OCI-M1 (cell line): ENCODE measurements around the gene C19orf25.
"Not testable (repeated sequence)": the region's sequence is repeated elsewhere in the genome, so short reads cannot be mapped to it uniquely, and the experiment has no call there.

Experiments
- DNase-seq: peaks from one replicate; lab custom pipeline; 2025; lab: John Stamatoyannopoulos, UW

The C19orf25 gene

GRCh38 chr19:1512671-1513498 is 33.9 kb upstream of the C19orf25 start, which contains the start of gene ADAMTSL5:
ADAMTSL5 (minus strand) TSS chr19:1513019; CDS start chr19:1510943, 2,076 bp downstream.
- DNase-seq: peak; percentile 68

GRCh38 chr19:1511318-1512317 is 32.6 kb upstream of the C19orf25 start:
- DNase-seq: no peak

- DNase-seq: no peak
Measured at GRCh38 chr19:1510807-1511206, 31.8 kb upstream of the C19orf25 start.

GRCh38 chr19:1510442-1510806 is 31.4 kb upstream of the C19orf25 start:
- no peak for DNase-seq

DNA sequence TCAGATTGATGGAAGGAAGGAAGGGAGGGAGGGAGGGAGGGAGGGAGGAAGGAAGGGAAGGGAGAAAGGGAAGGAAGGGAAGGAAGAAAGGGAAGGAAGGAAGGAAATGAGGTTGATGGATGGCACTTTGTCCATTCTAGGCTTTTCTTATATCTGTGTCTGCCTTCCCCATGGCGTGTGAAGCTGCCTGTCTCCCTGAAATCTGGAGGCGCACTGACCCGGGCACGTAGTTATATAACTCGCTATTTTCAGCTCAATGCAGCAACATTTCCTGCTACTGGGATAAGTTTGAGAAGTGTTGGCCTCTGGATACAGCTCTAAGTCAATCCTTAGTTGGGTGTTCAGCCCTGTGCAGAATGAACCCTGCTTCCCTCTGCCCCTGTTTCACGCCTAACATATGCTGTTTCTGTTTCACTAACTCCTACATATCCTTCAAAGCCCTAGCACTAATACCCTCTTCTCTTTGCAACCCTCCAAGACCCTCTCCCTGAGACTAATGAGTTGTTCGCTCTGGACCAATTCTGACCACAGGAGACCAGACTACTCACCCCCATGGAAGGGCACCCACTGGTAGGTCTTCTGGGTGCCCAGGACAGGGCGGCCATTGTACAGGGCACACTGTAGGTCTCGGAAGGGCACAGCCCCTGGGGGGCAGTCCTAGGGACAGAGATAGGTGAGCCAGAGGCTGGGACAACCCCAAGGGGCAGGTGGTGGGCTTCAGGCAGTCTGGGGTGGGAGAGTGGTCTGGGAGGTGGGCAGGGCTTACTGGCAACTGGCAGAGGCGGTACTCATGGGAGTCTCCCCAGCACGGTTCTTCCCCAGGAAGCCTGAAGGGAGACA is 30.8 kb upstream of the C19orf25 start:
- no peak for DNase-seq

DNA sequence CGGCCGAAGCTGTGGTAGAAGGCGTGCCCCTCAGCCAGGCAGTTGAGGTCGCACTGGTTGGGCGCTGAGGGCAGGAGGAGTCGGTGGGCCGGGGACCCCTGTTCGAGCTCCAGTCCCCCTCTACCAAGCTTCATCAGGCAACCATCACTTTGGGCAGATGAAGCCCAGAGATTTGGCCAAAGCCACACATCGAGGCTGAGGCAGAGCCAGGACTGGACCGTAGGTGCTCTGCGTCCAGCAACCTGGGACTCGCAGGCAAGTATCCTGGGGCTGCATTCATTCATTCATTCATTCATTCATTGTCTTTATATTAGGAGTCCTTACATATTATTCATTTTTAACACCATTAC is 29.5 kb upstream of the C19orf25 start:
- peak; percentile 32 for DNase-seq

DNA sequence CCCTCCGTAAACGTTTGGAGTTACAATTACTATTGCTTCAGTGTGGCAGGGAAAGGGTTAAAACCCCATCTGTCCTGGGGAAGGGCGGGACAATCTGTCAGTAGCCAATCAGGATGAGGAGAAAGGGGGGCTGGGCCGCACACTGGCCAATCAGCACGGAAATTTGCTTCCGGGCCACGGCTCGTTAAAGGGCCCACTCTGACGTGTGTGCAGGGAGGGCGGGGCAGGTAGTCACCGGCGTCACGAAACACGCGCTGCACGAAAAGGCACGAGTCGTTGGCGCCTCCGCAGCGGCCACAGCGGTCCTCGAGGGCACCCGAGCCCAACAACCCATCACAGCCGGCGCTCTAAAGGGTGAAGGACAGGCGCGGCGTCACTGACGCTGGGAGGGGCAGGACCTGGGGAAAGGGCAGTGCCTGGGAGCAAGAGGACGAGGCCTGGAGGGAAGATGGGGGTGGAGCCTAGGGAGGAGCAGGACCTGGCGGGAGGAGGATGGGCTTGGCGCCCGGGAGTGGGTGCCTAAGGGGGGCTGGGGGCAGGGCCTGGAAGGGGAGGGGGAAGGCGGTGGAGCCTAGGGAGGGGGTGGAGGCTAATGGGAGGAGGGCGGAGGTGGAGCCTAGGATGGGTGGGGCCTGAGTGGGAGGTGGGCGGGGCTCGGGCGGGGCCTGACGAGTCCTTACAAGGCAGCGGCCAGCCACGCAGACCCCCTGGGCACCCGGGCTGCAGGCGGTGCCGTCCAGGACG is 28.9 kb upstream of the C19orf25 start:
- peak; percentile 96 for DNase-seq

- no peak for DNase-seq
Measured at GRCh38 chr19:1507192-1507660, 28.2 kb upstream of the C19orf25 start.

DNA sequence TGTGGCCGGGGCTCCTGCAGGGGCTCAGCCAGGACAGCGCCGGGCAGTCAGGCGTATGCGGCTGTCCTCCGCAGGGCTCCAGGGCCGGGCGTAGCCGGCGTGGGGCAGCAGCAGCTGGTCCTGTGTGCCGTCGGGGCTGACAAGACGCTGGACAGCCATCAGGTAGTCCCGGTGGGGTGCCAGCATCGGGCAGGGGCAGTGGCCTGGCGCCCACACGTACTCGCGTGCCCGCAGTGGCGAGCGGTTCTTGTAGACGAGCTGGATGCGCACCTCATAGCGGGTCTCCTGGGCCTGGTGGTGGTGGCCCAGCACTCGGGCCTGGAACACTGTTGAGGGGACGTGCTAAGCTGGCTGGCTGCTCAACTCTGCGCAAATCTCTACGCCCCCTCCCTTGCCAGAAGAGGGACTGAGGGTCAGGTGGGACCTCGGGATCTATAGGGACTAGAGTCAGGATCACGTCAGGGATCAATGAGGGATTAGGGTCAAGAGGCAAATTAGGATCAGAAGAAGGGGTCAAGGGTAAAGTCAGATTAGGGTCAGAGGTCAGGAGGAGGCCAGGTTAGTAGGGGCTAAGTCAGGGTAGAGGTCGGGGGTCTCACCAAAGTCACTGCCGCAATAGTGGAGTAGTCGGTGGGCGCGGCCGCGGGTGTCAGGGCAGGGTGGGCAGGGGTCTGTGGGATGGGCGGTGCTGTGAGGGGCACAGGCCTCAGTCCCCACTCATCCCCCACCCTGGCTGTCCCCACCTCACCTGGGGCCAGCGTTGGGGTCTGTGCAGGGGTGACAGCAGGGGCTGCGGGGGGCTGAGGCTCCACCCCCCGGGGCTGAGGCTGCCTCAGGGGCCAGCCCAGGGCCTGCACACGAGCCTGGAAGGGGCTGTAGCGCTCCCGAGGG is 27.2 kb upstream of the C19orf25 start:
- DNase-seq: no peak

- no peak for DNase-seq
Measured at GRCh38 chr19:1505012-1505411, 26.0 kb upstream of the C19orf25 start.

DNA sequence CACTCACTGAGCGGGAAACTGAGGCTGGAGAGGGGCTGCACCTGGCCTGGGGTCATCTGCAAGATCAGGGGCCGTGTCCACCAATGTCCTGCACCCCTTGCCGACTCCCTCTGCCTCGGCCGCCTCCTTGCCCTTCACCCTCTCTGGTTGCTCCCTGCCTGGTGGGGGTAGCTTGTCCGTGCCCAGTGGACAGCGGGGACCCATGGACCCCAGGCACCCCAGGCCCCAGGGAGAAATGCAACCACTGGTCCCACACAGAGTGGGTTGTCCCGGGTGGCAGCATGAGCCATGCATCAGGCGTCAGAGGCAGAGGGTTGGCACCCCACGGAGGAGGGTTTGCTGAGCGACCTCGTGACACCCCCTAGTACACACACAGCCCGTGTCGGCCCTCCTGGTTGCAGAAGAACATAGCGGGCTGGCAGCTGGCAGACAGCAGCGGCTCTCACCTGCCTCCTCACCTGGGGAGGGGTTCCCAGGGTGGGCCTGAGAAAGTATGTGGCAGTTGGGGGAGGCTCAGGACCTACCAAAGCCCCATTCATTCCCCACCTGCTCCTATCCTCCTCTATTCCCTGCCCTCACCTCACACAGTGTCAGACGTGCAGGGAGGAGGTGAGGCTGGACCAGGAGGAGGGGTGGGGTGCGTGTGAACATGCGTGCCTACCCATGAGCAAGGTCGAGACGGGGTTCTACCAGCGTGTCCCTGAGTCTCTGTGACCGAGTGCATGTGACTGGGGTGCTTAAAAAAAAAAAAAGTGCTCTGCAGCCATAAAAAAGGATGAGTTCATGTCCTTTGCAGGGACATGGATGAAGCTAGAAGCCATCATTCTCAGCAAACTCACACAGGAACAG is 25.1 kb upstream of the C19orf25 start:
- DNase-seq: no peak

- peak; percentile 68 for DNase-seq
Measured at GRCh38 chr19:1503089-1503924, 24.3 kb upstream of the C19orf25 start.

DNA sequence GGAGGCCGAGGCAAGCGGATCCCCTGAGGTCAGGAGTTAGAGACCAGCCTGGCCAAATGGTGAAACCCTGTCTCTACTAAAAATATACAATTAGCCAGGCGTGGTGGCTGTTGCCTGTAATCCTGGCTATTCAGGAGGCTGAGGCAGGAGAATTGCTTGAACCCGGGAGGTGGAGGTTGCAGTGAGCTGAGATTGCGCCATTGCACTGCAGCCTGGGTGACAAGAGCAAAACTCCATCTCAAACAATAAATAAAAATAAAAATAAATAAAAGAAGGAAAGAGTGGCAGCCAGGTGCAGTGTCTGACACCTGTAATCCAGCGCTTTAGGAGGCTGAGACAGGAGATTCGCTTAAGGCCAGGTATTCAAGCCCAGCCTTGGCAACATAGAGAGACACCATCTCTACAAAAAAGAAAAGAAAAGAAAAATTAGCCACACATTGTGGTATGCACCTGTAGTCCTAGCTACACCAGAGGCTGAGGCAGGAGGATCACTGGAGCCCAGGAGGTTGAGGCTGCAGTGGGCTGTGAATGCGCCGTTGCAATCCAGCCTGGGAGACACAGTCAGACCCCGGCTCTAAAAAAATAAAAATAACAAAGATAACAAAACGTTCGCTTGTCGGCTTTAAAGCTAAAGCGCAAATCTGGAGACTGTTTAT is 23.5 kb upstream of the C19orf25 start:
- DNase-seq: no peak

DNA sequence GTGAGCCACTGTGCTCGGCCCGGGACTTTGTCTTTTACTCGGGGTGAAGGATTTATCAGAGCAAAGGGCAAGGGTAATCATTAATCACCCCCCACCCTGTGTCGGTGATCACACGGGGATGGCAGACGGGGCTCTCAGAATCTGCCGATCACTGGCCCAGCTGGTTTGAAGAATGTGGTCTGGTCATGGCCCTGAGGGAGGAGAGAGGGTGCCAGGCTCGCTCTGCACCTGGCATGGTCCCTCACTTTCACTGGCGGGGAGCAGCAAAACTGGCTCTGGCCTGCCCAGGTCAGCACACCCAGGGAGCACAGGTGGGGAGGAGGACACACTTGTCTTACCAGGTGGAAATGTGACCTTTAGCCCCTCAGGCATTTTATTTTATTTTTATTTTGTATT is 22.2 kb upstream of the C19orf25 start:
- no peak for DNase-seq

DNA sequence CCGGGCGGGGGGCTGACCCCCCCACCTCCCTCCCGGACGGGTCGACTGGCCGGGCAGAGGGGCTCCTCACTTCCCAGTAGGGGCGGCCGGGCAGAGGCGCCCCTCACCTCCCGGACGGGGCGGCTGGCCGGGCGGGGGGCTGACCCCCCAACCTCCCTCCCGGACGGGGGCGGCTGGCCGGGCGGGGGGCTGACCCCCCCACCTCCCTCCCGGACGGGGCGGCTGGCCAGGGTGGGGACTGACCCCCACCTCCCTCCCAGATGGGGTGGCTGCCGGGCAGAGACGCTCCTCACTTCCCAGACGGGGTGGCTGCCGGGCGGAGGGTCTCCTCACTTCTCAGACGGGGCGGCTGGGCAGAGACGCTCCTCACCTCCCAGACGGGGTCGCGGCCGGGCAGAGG is 20.2 kb upstream of the C19orf25 start:
- not testable (repeated sequence) for DNase-seq

DNA sequence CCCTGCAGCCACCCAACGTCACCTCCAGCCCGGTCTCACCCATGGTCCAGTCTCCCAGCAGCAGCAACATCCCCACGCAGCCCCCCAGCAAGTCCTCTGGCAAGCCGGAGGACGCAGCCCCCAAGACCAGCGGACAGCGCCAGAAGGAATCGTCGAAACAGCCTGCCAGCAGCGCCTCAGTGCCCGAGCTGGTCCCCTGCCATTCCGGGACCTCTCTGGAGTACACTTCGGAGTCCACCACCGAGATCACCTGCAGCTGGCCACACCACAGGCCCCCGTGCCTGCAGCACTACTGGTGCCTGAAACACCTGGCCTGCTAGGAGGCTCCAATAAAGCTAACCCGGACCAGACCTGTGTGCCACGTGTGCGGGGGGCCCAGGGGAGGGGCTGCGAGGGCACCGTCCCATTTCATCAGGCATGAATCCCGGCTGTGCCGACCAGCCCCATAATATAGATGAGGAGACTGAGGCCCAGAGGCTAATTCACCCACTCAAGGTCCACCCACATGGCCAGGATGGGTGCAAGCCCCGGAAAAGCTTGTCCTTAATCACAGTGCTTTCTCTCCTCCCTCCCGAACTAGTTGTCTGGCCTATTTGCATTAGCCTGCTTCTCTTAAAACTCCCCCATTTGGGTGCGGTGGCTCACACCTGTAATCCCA is 18.7 kb upstream of the C19orf25 start:
- no peak for DNase-seq
